Keratinocyte (primary cell): ENCODE measurements around the gene MFSD6. TPM values are rescaled to one million over a fixed set of nuclear protein-coding genes. Genes with fewer than 3 reads are reported as not detected.

ENCODE experiments used
- DNase-seq: peaks from one replicate; pipeline ENCODE4 v3.0.0-alpha.2; 2011; ENCODE audit warnings: low read depth, missing footprints, low spot score
- FAIRE-seq: peaks from 2 replicates; lab custom pipeline; 2011; peaks lifted over from hg19 to GRCh38; lab: Jason Lieb, UNC
- H2AFZ ChIP-seq: 2 replicates; pipeline ENCODE4 v1.6.0; 2012; ENCODE audit warnings: low read length, control low read depth, inconsistent platforms; ENCODE audit not compliant: control insufficient read depth
- H3K27ac ChIP-seq: 2 replicates; pipeline ENCODE4 v1.5.1; 2011; ENCODE audit warnings: low read length; ENCODE audit not compliant: control insufficient read depth, insufficient read depth
- H3K27me3 ChIP-seq: 3 replicates; pipeline ENCODE4 v1.6.0; 2011; ENCODE audit warnings: low read length; ENCODE audit not compliant: control insufficient read depth, insufficient read depth; ENCODE audit errors: extremely low read depth
- H3K36me3 ChIP-seq, 2 experiments: 2 replicates in 1 of 2; 3 replicates in 1 of 2; pipeline ENCODE4 v1.5.1; 2011; ENCODE audit warnings: low read length in 2 of 2, mild to moderate bottlenecking in 1 of 2; ENCODE audit not compliant: control insufficient read depth in 2 of 2, insufficient read depth in 2 of 2; ENCODE audit errors: extremely low read depth in 1 of 2
- H3K4me1 ChIP-seq: 3 replicates; pipeline ENCODE4 v1.5.1; 2011; ENCODE audit warnings: low read length; ENCODE audit not compliant: control insufficient read depth, insufficient read depth; ENCODE audit errors: extremely low read depth
- H3K4me2 ChIP-seq: 3 replicates; pipeline ENCODE4 v1.6.0; 2011; ENCODE audit warnings: low read depth, low read length; ENCODE audit not compliant: control insufficient read depth, insufficient read depth; ENCODE audit errors: extremely low read depth
- H3K4me3 ChIP-seq, 3 experiments: fragments of 200-600 bp in 1 of 3; sonication (generic) in 1 of 3; 2 replicates in 2 of 3; 3 replicates in 1 of 3; pipeline ENCODE4 v1.5.1; 2011 to 2016; ENCODE audit warnings: low read length in 3 of 3, mild to moderate bottlenecking in 3 of 3, control low read depth in 2 of 3, inconsistent platforms in 1 of 3, low read depth in 1 of 3, mixed read lengths in 1 of 3, mixed run types in 1 of 3, moderate library complexity in 1 of 3; ENCODE audit not compliant: control insufficient read depth in 2 of 3, insufficient read depth in 2 of 3; ENCODE audit errors: extremely low read depth in 1 of 3
- H3K79me2 ChIP-seq: 2 replicates; pipeline ENCODE4 v1.6.0; 2012; ENCODE audit warnings: low read length; ENCODE audit not compliant: control insufficient read depth, insufficient read depth
- H3K9ac ChIP-seq: 3 replicates; pipeline ENCODE4 v1.6.0; 2011; ENCODE audit warnings: low read length; ENCODE audit not compliant: control insufficient read depth, insufficient read depth; ENCODE audit errors: extremely low read depth
- H3K9me1 ChIP-seq: 3 replicates; pipeline ENCODE4 v1.6.0; 2011; ENCODE audit warnings: low read length; ENCODE audit not compliant: control insufficient read depth, insufficient read depth; ENCODE audit errors: extremely low read depth
- H3K9me3 ChIP-seq: 2 replicates; pipeline ENCODE4 v1.5.1; 2012; ENCODE audit warnings: low read depth, low read length; ENCODE audit not compliant: control insufficient read depth
- H4K20me1 ChIP-seq: 3 replicates; pipeline ENCODE4 v1.6.0; 2011; ENCODE audit warnings: low read length; ENCODE audit not compliant: control insufficient read depth, insufficient read depth; ENCODE audit errors: extremely low read depth
- EZH2 ChIP-seq: IDR thresholded peaks from one replicate; pipeline ENCODE4 v1.6.1; 2012; ENCODE audit warnings: inconsistent platforms, mild to moderate bottlenecking, low read length, moderate library complexity
- dilution Hi-C: fragments of 300-500 bp; cut with MboI; formaldehyde crosslinking; loops from one replicate; pipeline ENCODE4 v1.7.0; 2020; ENCODE audit warnings: low sequenced_read_pairs; ENCODE audit not compliant: extremely low pct_ligation_motif_present
- polyA plus RNA-seq, 5 experiments: library from polyadenylated mRNA; depleted of rRNA in 3 of 5; stranded (reverse) in 3 of 5; stranded (forward) in 1 of 5; unstranded in 1 of 5; fragments of >200 nt; gene quantifications; 1 replicate in 1 of 5; 2 replicates in 3 of 5; 3 replicates in 1 of 5; pipeline versions ENCODE4 v1.2.1 to v1.2.3, GENCODE V29; 2011 to 2012; ENCODE audit warnings: missing spikeins in 2 of 5, low read depth in 1 of 5, low replicate concordance in 1 of 5
- TF ChIP-seq, protein P1 (sequence below), 3 experiments: IDR thresholded peaks in 1 of 3; conservative IDR thresholded peaks in 1 of 3; optimal IDR thresholded peaks in 1 of 3; 2 replicates in 2 of 3; 3 replicates in 1 of 3; pipeline versions ENCODE3 to v1.5.1; 2011; ENCODE audit warnings: low read length in 3 of 3, mild to moderate bottlenecking in 3 of 3, moderate library complexity in 2 of 3, control low read depth in 1 of 3, inconsistent platforms in 1 of 3; ENCODE audit not compliant: insufficient read depth in 2 of 3; ENCODE audit errors: extremely low read depth in 1 of 3

The MFSD6 gene
- polyA plus RNA-seq, 1 donor (not counting 4 experiments of a cell fraction or from before 2014, with no cell fraction given): 11.0 TPM

DNA sequence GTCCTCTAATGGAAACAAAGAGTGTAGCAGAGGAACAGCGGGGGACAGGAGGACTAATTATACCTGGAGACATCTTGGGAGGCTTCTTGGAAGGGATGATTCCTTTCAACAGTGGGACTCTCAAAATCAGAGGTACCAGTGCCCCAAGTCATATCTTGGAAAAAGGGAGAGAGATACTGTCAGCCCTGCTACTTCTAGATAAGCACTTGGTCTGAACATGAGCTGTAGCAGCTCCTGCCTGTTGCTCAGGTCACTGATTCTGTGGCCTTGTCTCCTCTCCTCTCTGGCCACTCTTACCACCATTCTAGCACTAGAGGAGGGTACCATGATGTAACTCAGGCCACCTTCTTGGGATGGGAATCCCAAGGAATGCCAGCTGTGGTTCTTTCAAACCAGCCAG is 54.5 kb downstream of the MFSD6 start:
- no peaks in the 10 kb centered on the region for H3K9me1 ChIP-seq
- H3K4me3 ChIP-seq: no peak overlapping the region
- FAIRE-seq (no peak), DNase-seq (no peak)
- H3K4me1 ChIP-seq: peaks cover 2% of the 10 kb centered on the region
- no peak overlapping the region for H3K27ac ChIP-seq
- dilution Hi-C loops: no loop called here
- H3K79me2 ChIP-seq: no peaks in the 10 kb centered on the region
- no peaks in the 10 kb centered on the region for H4K20me1 ChIP-seq
- H3K4me2 ChIP-seq: no peak overlapping the region
- no peak overlapping the region for H3K9ac ChIP-seq
- H2AFZ ChIP-seq: no peak overlapping the region
- no peaks in the 10 kb centered on the region for H3K9me3 ChIP-seq
- H3K27me3 ChIP-seq: no peaks in the 10 kb centered on the region
- TF ChIP-seq EZH2: no peak
- TF ChIP-seq, protein P1, sequence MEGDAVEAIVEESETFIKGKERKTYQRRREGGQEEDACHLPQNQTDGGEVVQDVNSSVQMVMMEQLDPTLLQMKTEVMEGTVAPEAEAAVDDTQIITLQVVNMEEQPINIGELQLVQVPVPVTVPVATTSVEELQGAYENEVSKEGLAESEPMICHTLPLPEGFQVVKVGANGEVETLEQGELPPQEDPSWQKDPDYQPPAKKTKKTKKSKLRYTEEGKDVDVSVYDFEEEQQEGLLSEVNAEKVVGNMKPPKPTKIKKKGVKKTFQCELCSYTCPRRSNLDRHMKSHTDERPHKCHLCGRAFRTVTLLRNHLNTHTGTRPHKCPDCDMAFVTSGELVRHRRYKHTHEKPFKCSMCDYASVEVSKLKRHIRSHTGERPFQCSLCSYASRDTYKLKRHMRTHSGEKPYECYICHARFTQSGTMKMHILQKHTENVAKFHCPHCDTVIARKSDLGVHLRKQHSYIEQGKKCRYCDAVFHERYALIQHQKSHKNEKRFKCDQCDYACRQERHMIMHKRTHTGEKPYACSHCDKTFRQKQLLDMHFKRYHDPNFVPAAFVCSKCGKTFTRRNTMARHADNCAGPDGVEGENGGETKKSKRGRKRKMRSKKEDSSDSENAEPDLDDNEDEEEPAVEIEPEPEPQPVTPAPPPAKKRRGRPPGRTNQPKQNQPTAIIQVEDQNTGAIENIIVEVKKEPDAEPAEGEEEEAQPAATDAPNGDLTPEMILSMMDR (optimal IDR thresholded peaks at IDR 0.05 in 1 of 3, IDR thresholded peaks at IDR 0.05 in 1 of 3, conservative IDR thresholded peaks at IDR 0.05 in 1 of 3; ENCODE audit: extremely low read depth in 1 of 3, insufficient read depth in 2 of 3, low read length in 3 of 3): no peak
- no peaks in the 10 kb centered on the region for H3K36me3 ChIP-seq

DNA sequence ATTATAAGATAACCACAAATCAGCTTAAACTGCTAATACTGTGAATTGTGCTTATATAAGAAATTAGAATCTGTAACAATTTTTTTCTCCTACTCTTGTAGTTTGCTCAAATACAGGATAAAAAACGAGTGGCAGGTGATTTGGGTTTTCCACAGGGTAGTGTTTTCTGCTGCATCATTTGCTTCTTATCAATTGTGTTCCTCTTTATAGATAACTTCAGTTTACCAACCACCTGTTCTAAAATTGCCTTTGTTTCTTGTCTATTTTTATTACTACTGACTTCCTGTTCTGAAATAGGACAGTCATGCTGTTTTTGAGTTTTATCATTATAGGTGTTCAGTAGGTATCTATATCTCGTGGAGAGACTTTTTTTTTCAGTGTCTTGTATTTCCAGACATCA is 56.9 kb downstream of the MFSD6 start:
- DNase-seq (no peak), FAIRE-seq (no peak)
- no peak overlapping the region for H3K4me2 ChIP-seq
- H3K36me3 ChIP-seq: no peaks in the 10 kb centered on the region
- no peak for TF ChIP-seq EZH2
- TF ChIP-seq, protein P1 (optimal IDR thresholded peaks at IDR 0.05 in 1 of 3, IDR thresholded peaks at IDR 0.05 in 1 of 3, conservative IDR thresholded peaks at IDR 0.05 in 1 of 3; ENCODE audit: extremely low read depth in 1 of 3, insufficient read depth in 2 of 3, low read length in 3 of 3): no peak
- no peak overlapping the region for H3K9ac ChIP-seq
- no peak overlapping the region for H3K27ac ChIP-seq
- no peaks in the 10 kb centered on the region for H3K79me2 ChIP-seq
- H2AFZ ChIP-seq: no peak overlapping the region
- dilution Hi-C loops: no loop called here
- no peaks in the 10 kb centered on the region for H3K9me3 ChIP-seq
- no peaks in the 10 kb centered on the region for H4K20me1 ChIP-seq
- no peaks in the 10 kb centered on the region for H3K9me1 ChIP-seq
- H3K27me3 ChIP-seq: no peaks in the 10 kb centered on the region
- no peak overlapping the region for H3K4me3 ChIP-seq
- peaks cover 21% of the 10 kb centered on the region for H3K4me1 ChIP-seq
